ENCODE data around the gene EEF1A2. TPM values are rescaled to one million over a fixed set of nuclear protein-coding genes. Genes with fewer than 3 reads are reported as not detected.

Gene EEF1A2
- total RNA-seq, 2 donors from 2014 or later, result 2.4 TPM; not detected in 1

DNA sequence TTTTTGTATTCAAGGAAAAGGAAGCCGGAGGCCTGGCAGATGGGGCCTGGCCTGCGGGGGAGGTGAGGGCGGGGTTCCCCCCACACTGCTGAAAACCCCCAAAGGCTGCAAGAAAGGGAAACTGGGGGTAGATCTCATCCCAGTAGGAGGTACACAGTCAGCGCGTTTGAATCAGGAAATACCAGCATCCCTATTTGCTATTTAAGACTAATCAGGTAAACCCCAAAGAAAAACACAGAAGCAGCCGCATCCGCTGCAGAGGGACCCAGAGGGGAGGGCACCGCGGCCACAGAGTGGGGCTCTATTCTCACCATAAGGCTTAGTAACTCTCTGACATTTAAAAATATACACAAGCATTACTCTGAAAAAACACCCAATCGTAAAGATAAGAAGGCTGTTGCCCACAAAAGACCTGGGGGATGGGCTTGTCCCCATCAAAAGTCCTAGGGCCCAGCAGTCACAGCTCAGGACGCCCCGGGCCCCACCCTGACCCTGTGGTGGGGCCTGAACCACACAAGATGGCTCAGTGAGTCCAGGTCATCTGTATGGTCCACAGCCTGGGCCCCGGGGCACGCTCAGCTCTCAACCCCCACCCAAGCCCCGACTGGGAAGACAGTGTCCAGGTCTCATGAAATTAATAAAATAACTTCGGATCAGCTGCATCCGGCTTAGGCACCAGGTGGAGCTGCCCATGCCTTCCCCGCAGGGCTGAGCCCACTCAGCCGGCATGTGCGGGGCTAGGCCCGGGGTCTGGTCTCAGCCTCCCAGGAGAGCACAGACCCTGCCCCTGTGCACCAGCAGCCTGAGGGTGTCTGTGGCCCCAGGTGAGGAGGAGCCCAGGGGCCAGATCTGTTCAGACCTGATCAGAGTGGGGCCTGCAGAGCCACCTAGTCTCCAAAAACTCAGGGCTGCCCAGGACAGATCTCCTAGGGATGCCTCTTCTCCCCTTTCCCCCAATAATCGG lies 57.5 kb downstream of the EEF1A2 start:
- H3K36me3 ChIP-seq, result no peaks in the 10 kb centered on the region
- no peaks in the 10 kb centered on the region for H3K9me3 ChIP-seq
- no peak overlapping the region for H3K4me3 ChIP-seq
- H3K4me1 ChIP-seq (ENCODE audit: control insufficient read depth in 1 of 2, low read depth in 2 of 2), result no peaks in the 10 kb centered on the region
- ATAC-seq (ENCODE audit: insufficient number of reproducible peaks, low FRiP score, low read depth) (no peak), DNase-seq (ENCODE audit: low spot score) (no peak)
- no peaks in the 10 kb centered on the region for H3K27me3 ChIP-seq (replicated peaks; ENCODE audit: insufficient read depth)
- TF ChIP-seq, protein P1, sequence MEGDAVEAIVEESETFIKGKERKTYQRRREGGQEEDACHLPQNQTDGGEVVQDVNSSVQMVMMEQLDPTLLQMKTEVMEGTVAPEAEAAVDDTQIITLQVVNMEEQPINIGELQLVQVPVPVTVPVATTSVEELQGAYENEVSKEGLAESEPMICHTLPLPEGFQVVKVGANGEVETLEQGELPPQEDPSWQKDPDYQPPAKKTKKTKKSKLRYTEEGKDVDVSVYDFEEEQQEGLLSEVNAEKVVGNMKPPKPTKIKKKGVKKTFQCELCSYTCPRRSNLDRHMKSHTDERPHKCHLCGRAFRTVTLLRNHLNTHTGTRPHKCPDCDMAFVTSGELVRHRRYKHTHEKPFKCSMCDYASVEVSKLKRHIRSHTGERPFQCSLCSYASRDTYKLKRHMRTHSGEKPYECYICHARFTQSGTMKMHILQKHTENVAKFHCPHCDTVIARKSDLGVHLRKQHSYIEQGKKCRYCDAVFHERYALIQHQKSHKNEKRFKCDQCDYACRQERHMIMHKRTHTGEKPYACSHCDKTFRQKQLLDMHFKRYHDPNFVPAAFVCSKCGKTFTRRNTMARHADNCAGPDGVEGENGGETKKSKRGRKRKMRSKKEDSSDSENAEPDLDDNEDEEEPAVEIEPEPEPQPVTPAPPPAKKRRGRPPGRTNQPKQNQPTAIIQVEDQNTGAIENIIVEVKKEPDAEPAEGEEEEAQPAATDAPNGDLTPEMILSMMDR (IDR thresholded peaks at IDR 0.05), result no peak
- H3K27ac ChIP-seq, result no peak overlapping the region

DNA sequence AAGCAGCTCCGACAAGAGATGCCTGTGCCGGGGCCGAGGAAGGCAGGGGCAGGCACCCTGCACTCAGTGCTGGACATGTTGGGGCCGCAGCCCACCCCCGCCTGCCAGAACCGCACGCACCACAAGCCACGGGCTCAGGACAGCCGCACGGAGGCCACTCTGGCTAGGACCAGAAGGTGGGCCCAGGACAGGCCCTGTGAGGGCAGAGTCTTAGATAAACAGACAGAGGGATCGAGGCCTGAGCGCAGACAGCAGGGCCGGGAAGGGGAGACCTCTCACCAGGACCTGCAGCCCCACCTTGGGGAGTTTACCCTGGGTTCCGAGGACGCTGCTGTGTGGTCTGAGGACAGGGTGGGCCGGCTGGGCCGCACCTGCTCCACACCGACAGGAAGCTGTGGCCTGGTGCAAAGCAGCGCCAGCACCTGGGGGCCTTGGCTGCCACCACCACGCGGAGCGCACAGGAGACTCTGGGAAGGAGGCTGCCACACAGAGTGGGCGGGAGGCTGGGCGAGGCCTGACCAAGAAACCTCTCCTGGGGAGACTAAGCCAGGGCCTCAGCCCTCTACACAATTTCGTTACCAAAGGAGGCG lies 58.4 kb downstream of the EEF1A2 start:
- Histone ChIP-seq H3K36me3 (no peaks in the 10 kb centered on the region), H3K4me3 (no peak overlapping the region), H3K4me1 (ENCODE audit: control insufficient read depth in 1 of 2, low read depth in 2 of 2) (no peaks in the 10 kb centered on the region), H3K9me3 (no peaks in the 10 kb centered on the region), H3K27me3 (replicated peaks; ENCODE audit: insufficient read depth) (no peaks in the 10 kb centered on the region), H3K27ac (no peak overlapping the region)
- TF ChIP-seq, protein P1 (IDR thresholded peaks at IDR 0.05), result no peak
- DNase-seq (ENCODE audit: low spot score), result no peak
- ATAC-seq (ENCODE audit: insufficient number of reproducible peaks, low FRiP score, low read depth), result no peak

DNA sequence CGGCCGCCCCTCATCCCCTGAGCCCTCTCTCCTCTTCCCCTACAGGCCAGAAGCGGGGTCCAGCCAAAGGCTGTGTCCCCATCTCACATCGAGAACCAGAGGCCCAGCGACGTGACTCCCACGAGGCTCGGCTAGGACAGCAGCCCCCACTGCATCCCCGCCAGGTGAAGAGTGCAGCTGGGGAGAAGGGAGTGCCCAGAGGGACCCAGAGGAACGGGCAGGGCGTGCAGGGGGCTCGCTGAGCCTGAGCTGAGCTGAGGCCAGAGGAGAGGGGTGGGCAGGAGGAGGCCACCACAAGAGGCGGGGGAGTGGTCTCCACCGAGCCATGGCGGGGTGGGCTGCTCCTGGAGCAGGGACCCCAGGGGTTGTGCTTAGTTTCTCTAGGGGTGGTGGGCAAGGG lies 59.0 kb downstream of the EEF1A2 start:
- no peaks in the 10 kb centered on the region for H3K27me3 ChIP-seq (replicated peaks; ENCODE audit: insufficient read depth)
- TF ChIP-seq, protein P1 (IDR thresholded peaks at IDR 0.05), result no peak
- ATAC-seq (ENCODE audit: insufficient number of reproducible peaks, low FRiP score, low read depth), result no peak

DNA sequence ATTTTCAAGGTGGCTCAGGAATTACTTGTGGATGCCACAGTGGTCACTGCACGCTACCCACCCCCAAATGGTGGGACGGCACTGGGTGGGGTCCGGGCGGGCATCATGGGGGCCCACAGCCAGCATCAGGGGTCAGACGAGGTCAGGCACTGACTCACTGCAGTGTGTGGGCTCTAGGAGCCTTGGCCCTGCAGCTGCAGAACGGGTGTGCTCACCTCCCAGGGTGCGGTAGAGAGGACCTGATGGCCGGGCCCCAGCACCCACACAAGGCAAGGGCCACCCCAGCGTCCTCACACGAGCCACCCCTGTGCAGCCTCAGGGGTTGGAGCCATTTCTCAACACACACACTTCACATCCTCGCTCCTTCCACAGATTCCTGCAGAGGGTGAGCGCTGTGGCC lies 60.8 kb downstream of the EEF1A2 start:
- DNase-seq (ENCODE audit: low spot score), result no peak
- ATAC-seq (ENCODE audit: insufficient number of reproducible peaks, low FRiP score, low read depth), result no peak
- TF ChIP-seq, protein P1 (IDR thresholded peaks at IDR 0.05), result no peak
- H3K36me3 ChIP-seq, result no peaks in the 10 kb centered on the region
- no peaks in the 10 kb centered on the region for H3K4me1 ChIP-seq (ENCODE audit: control insufficient read depth in 1 of 2, low read depth in 2 of 2)
- H3K27ac ChIP-seq, result no peak overlapping the region
- no peaks in the 10 kb centered on the region for H3K27me3 ChIP-seq (replicated peaks; ENCODE audit: insufficient read depth)
- H3K4me3 ChIP-seq, result no peak overlapping the region
- no peaks in the 10 kb centered on the region for H3K9me3 ChIP-seq

More for the DNA sequence above, 59.0 kb downstream of the EEF1A2 start:
- DNase-seq (ENCODE audit: low spot score), result no peak
- Histone ChIP-seq H3K27ac (no peak overlapping the region), H3K4me1 (ENCODE audit: control insufficient read depth in 1 of 2, low read depth in 2 of 2) (no peaks in the 10 kb centered on the region), H3K9me3 (no peaks in the 10 kb centered on the region), H3K36me3 (no peaks in the 10 kb centered on the region), H3K4me3 (no peak overlapping the region)

Other genes starting within 250 kb of the EEF1A2 start
- not detected for gene NKAIN4, start 244.6 kb downstream of the EEF1A2 start, total RNA-seq
- gene ARFGAP1, start 226.3 kb downstream of the EEF1A2 start, total RNA-seq, result 100 to 1,000 TPM; 110 to 119 TPM
- gene COL20A1, start 205.9 kb downstream of the EEF1A2 start, total RNA-seq, result not detected
- gene CHRNA4, start 137.7 kb downstream of the EEF1A2 start, total RNA-seq, result not detected
- not detected for gene KCNQ2, start 26.4 kb downstream of the EEF1A2 start, total RNA-seq
- 100 to 1,000 TPM; 105 to 197 TPM for gene PPDPF, start 21.7 kb upstream of the EEF1A2 start, total RNA-seq
- under 1 TPM in 1 of 2 donors, not detected in 1; 0.56 TPM for gene PTK6, start 38.3 kb upstream of the EEF1A2 start, total RNA-seq
- not detected for gene SRMS, start 48.7 kb upstream of the EEF1A2 start, total RNA-seq
- under 1 TPM in 1 of 2 donors, not detected in 1; 0.54 TPM for gene FNDC11, start 55.1 kb upstream of the EEF1A2 start, total RNA-seq
- 10 to 100 TPM; 45.2 to 50.3 TPM for gene HELZ2, start 75.2 kb upstream of the EEF1A2 start, total RNA-seq
- 10 to 100 TPM; 10.0 to 14.7 TPM for gene GMEB2, start 128.0 kb upstream of the EEF1A2 start, total RNA-seq
- gene STMN3, start 154.3 kb upstream of the EEF1A2 start, total RNA-seq, result 10 to 100 TPM; 14.4 to 17.8 TPM
- gene RTEL1, start 159.2 kb upstream of the EEF1A2 start, total RNA-seq, result 100 to 1,000 TPM in 1 of 2 donors, 10 to 100 TPM in 1; 37.8 to 114 TPM
- 10 to 100 TPM; 32.9 to 98.9 TPM for gene TNFRSF6B, start 197.6 kb upstream of the EEF1A2 start, total RNA-seq
- gene ARFRP1, start 208.9 kb upstream of the EEF1A2 start, total RNA-seq, result 10 to 100 TPM; 56.4 to 57.8 TPM
- gene ZGPAT, start 209.0 kb upstream of the EEF1A2 start, total RNA-seq, result 10 to 100 TPM; 32.6 to 41.1 TPM
- gene LIME1, start 237.6 kb upstream of the EEF1A2 start, total RNA-seq, result 10 to 100 TPM; 15.6 to 26.5 TPM
- 100 to 1,000 TPM in 1 of 2 donors, 10 to 100 TPM in 1; 36.2 to 103 TPM for gene SLC2A4RG, start 240.7 kb upstream of the EEF1A2 start, total RNA-seq

All from thoracic aorta (tissue), 2 donors.